Hepatocyte (in vitro differentiated cells): ENCODE results near the gene ZMAT5. TPM values are rescaled to one million over a fixed set of nuclear protein-coding genes. Genes with fewer than 3 reads are reported as not detected.

ENCODE experiments used
- DNase-seq: peaks from one replicate; pipeline ENCODE4 v3.0.0-alpha.2; 2016; ENCODE audit warnings: low spot score
- H2AFZ ChIP-seq: fragments of 200-600 bp; sonication (generic); 2 replicates; pipeline ENCODE4 v1.6.0; 2016; ENCODE audit warnings: antibody characterized with exemption, mild to moderate bottlenecking
- H3K27ac ChIP-seq: fragments of 200-600 bp; sonication (generic); 2 replicates; pipeline ENCODE4 v1.5.1; 2016; ENCODE audit warnings: mild to moderate bottlenecking
- H3K27me3 ChIP-seq: fragments of 200-600 bp; sonication (generic); 2 replicates; pipeline ENCODE4 v1.6.1; 2016
- H3K36me3 ChIP-seq: fragments of 200-600 bp; sonication (generic); replicated peaks from 2 replicates; pipeline ENCODE4 v1.5.1; 2016; ENCODE audit warnings: low read depth; ENCODE audit not compliant: insufficient read depth
- H3K4me1 ChIP-seq: fragments of 200-600 bp; sonication (generic); 2 replicates; pipeline ENCODE4 v1.5.1; 2016; ENCODE audit warnings: mild to moderate bottlenecking, moderate library complexity; ENCODE audit not compliant: insufficient read depth
- H3K4me2 ChIP-seq: fragments of 200-600 bp; sonication (generic); 2 replicates; pipeline ENCODE4 v1.6.0; 2016
- H3K4me3 ChIP-seq: fragments of 200-600 bp; sonication (generic); 2 replicates; pipeline ENCODE4 v1.5.1; 2016; ENCODE audit warnings: mild to moderate bottlenecking
- H3K79me2 ChIP-seq: fragments of 200-600 bp; sonication (generic); 2 replicates; pipeline ENCODE4 v1.6.0; 2017; ENCODE audit warnings: mild to moderate bottlenecking
- H3K9me2 ChIP-seq: fragments of 200-600 bp; sonication (generic); replicated peaks from 2 replicates; pipeline ENCODE4 v1.6.0; 2017; ENCODE audit warnings: mild to moderate bottlenecking; ENCODE audit not compliant: insufficient read depth
- H3K9me3 ChIP-seq: fragments of 200-600 bp; sonication (generic); 2 replicates; pipeline ENCODE4 v1.5.1; 2016; ENCODE audit warnings: low read depth, mild to moderate bottlenecking
- H4K20me1 ChIP-seq: fragments of 200-600 bp; sonication (generic); 2 replicates; pipeline ENCODE4 v1.6.0; 2016; ENCODE audit warnings: mild to moderate bottlenecking; ENCODE audit not compliant: insufficient read depth, poor library complexity, severe bottlenecking
- CTCF ChIP-seq: fragments of 200-600 bp; sonication (generic); IDR thresholded peaks from 2 replicates; pipeline ENCODE4 v1.5.1; 2016; ENCODE audit warnings: antibody characterized with exemption, mild to moderate bottlenecking; ENCODE audit not compliant: poor library complexity
- EZH2 ChIP-seq: fragments of 200-600 bp; sonication (generic); IDR thresholded peaks from 2 replicates; pipeline ENCODE4 v1.6.1; 2016; ENCODE audit warnings: antibody characterized with exemption, mild to moderate bottlenecking, borderline replicate concordance
- EZH2phosphoT487 ChIP-seq: fragments of 200-600 bp; sonication (generic); IDR thresholded peaks from one replicate; pipeline ENCODE4 v1.6.1; 2018; ENCODE audit warnings: antibody characterized with exemption, mild to moderate bottlenecking, low read depth, moderate library complexity; ENCODE audit not compliant: unreplicated experiment, severe bottlenecking
- whole genome bisulfite sequencing: methylation state at CpG from one replicate; pipeline ENCODE4 v1.1.6; 2016; ENCODE audit warnings: low lambda C conversion rate; ENCODE audit errors: missing lambda C conversion rate; 5-methylcytosine and 5-hydroxymethylcytosine counted together
- polyA plus RNA-seq: library from polyadenylated mRNA; unstranded; fragments of >200 nt; fragmentation: Nextera tagmentation; extraction: Ambion mirVana; gene quantifications from 2 replicates; pipeline ENCODE4 v1.2.1, GENCODE V29; 2016
- total RNA-seq: library from RNA; depleted of rRNA; stranded (reverse); fragments of >200 nt; gene quantifications from 2 replicates; pipeline ENCODE4 v1.2.3, GENCODE V29; 2014

Gene ZMAT5
- total and polyA plus RNA-seq, 2 experiments from 2014 or later: 18.2 to 38.5 TPM

DNA sequence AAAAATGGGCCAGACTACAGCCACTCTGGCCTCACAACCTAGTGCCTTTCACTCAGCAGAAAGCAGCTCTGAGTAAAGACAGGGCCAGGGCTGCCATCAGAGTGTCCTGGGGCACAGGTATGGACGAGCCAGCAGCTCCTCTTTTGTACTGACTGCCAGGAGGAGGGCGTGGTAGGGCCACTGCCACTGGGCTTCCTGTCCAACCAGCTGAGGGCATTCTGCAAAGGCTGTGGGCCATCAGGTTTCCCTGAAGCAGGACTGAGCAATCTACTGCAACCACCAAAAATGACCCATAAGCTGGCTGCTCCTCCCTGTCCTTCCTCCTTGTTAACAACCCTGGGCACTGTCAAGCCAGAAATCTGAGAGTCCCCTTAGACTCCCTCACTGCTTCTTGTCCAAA is 38.2 kb upstream of the ZMAT5 start:
- no peaks in the 10 kb centered on the region for H4K20me1 ChIP-seq
- H3K79me2 ChIP-seq: no peaks in the 10 kb centered on the region
- H2AFZ ChIP-seq: no peak overlapping the region
- H3K4me2 ChIP-seq: no peak overlapping the region
- no peaks in the 10 kb centered on the region for H3K27me3 ChIP-seq
- H3K9me3 ChIP-seq: no peaks in the 10 kb centered on the region
- H3K36me3 ChIP-seq: no peaks in the 10 kb centered on the region
- H3K4me1 ChIP-seq: no peaks in the 10 kb centered on the region
- no peak for TF ChIP-seq EZH2phosphoT487
- no peak for TF ChIP-seq EZH2
- no peak for TF ChIP-seq CTCF
- H3K9me2 ChIP-seq: no peaks in the 10 kb centered on the region
- no peak overlapping the region for H3K4me3 ChIP-seq
- 90% methylated on average over 2 of the region's 2 CpGs for WGBS
- H3K27ac ChIP-seq: no peak overlapping the region
- DNase-seq: no peak

DNA sequence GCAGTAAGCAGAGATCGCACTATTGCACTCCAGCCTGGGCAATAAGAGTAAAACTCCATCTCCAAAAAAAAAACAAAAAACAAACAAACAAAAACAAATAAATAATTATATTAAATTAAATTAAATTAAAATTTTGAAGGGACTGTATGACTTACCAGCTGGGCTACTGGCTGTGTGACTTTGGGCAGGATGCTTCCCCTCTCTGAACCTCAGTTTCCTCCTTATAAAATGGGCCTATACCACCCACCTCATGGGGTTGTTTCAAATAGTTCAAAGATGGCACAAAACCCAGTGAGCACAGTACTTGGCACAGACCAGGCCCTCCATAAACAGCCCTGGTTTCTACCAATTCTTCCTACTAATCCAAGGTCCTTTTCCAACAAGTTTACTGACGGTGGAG is 36.4 kb upstream of the ZMAT5 start:
- no peaks in the 10 kb centered on the region for H3K79me2 ChIP-seq
- H3K9me2 ChIP-seq: no peaks in the 10 kb centered on the region
- H3K36me3 ChIP-seq: no peaks in the 10 kb centered on the region
- peaks cover 14% of the 10 kb centered on the region for H3K4me1 ChIP-seq
- DNase-seq: no peak
- TF ChIP-seq EZH2 (no peak), CTCF (no peak), EZH2phosphoT487 (no peak)
- no peak overlapping the region for H3K4me2 ChIP-seq
- H3K27ac ChIP-seq: no peak overlapping the region
- H3K27me3 ChIP-seq: no peaks in the 10 kb centered on the region
- 98% methylated on average over 2 of the region's 2 CpGs for WGBS
- H3K4me3 ChIP-seq: no peak overlapping the region
- no peaks in the 10 kb centered on the region for H4K20me1 ChIP-seq
- no peak overlapping the region for H2AFZ ChIP-seq
- H3K9me3 ChIP-seq: no peaks in the 10 kb centered on the region

- H4K20me1 ChIP-seq: no peaks in the 10 kb centered on the region
- 87% methylated on average over 8 of the region's 8 CpGs for WGBS
- H3K4me1 ChIP-seq: peaks cover 16% of the 10 kb centered on the region
- DNase-seq: no peak
- no peak overlapping the region for H3K4me2 ChIP-seq
- no peaks in the 10 kb centered on the region for H3K79me2 ChIP-seq
- no peaks in the 10 kb centered on the region for H3K36me3 ChIP-seq
- no peaks in the 10 kb centered on the region for H3K9me2 ChIP-seq
- peak overlapping the region; percentile 43 for H3K27ac ChIP-seq
- TF ChIP-seq CTCF (no peak), EZH2 (no peak), EZH2phosphoT487 (no peak)
- H3K9me3 ChIP-seq: no peaks in the 10 kb centered on the region
- no peak overlapping the region for H3K4me3 ChIP-seq
- no peaks in the 10 kb centered on the region for H3K27me3 ChIP-seq
- H2AFZ ChIP-seq: no peak overlapping the region
Observed at GRCh38 chr22:29801796-29802195, 35.0 kb upstream of the ZMAT5 start.

- Histone ChIP-seq H3K4me2 (no peak overlapping the region), H3K9me2 (no peaks in the 10 kb centered on the region), H3K36me3 (no peaks in the 10 kb centered on the region), H3K4me3 (no peak overlapping the region), H2AFZ (no peak overlapping the region), H3K9me3 (no peaks in the 10 kb centered on the region), H3K27me3 (no peaks in the 10 kb centered on the region), H3K27ac (peak overlapping the region; percentile 43), H4K20me1 (no peaks in the 10 kb centered on the region), H3K4me1 (peaks cover 19% of the 10 kb centered on the region), H3K79me2 (no peaks in the 10 kb centered on the region)
- no peak for DNase-seq
- TF ChIP-seq EZH2 (no peak), CTCF (no peak), EZH2phosphoT487 (no peak)
- 63% methylated on average over 5 of the region's 5 CpGs for WGBS
Observed at GRCh38 chr22:29801153-29801552, 34.3 kb upstream of the ZMAT5 start.
